GM23248 (cell line): ENCODE results near the gene GABBR2. TPM values are rescaled to one million over a fixed set of nuclear protein-coding genes. Genes with fewer than 3 reads are reported as not detected.
A peak's percentile ranks its signal among the peaks of the same experiment; 100 is the strongest.

ENCODE experiments used
- DNase-seq: peaks from one replicate; pipeline ENCODE4 v3.0.0-alpha.2; 2015
- H2AFZ ChIP-seq: fragments of 200-600 bp; sonication (generic); 2 replicates; pipeline ENCODE4 v1.6.1; 2016; ENCODE audit warnings: antibody characterized with exemption
- H3F3A ChIP-seq: fragments of 200-600 bp; sonication (generic); 2 replicates; pipeline ENCODE4 v1.6.1; 2016; ENCODE audit warnings: mild to moderate bottlenecking, antibody characterized with exemption, mixed run types; ENCODE audit not compliant: insufficient read depth
- H3K27ac ChIP-seq: fragments of 200-600 bp; sonication (generic); 2 replicates; pipeline ENCODE4 v1.5.1; 2016; ENCODE audit warnings: mild to moderate bottlenecking
- H3K27me3 ChIP-seq: fragments of 200-600 bp; sonication (generic); replicated peaks from 2 replicates; pipeline ENCODE4 v1.6.1; 2016; ENCODE audit warnings: mild to moderate bottlenecking; ENCODE audit not compliant: insufficient read depth
- H3K36me3 ChIP-seq: fragments of 200-600 bp; sonication (generic); 2 replicates; pipeline ENCODE4 v1.6.1; 2016; ENCODE audit warnings: low read depth, mild to moderate bottlenecking
- H3K4me1 ChIP-seq: fragments of 200-600 bp; sonication (generic); 2 replicates; pipeline ENCODE4 v1.6.1; 2016; ENCODE audit warnings: mild to moderate bottlenecking; ENCODE audit not compliant: insufficient read depth
- H3K4me2 ChIP-seq: fragments of 200-600 bp; sonication (generic); one replicate; pipeline ENCODE4 v1.6.1; 2016; ENCODE audit warnings: mild to moderate bottlenecking; ENCODE audit not compliant: unreplicated experiment
- H3K4me3 ChIP-seq: fragments of 200-600 bp; sonication (generic); 2 replicates; pipeline ENCODE4 v1.5.1; 2016; ENCODE audit warnings: mild to moderate bottlenecking
- H3K79me2 ChIP-seq: fragments of 200-600 bp; sonication (generic); 2 replicates; pipeline ENCODE4 v1.6.1; 2016; ENCODE audit warnings: mild to moderate bottlenecking; ENCODE audit not compliant: insufficient read depth
- H3K9ac ChIP-seq: fragments of 200-600 bp; sonication (generic); 2 replicates; pipeline ENCODE4 v1.6.1; 2016; ENCODE audit warnings: mild to moderate bottlenecking
- H3K9me2 ChIP-seq: fragments of 200-600 bp; sonication (generic); 2 replicates; pipeline ENCODE4 v1.6.1; 2016; ENCODE audit warnings: mixed run types, mild to moderate bottlenecking, moderate library complexity; ENCODE audit not compliant: insufficient read depth
- H3K9me3 ChIP-seq: fragments of 200-600 bp; sonication (generic); one replicate; pipeline ENCODE4 v1.6.1; 2017; ENCODE audit warnings: low read depth
- H4K20me1 ChIP-seq: fragments of 200-600 bp; sonication (generic); 2 replicates; pipeline ENCODE4 v1.6.0; 2016; ENCODE audit not compliant: insufficient read depth
- EZH2 ChIP-seq: fragments of 200-600 bp; sonication (generic); IDR thresholded peaks from 2 replicates; pipeline ENCODE4 v1.6.1; 2018; ENCODE audit warnings: antibody characterized with exemption, mild to moderate bottlenecking; ENCODE audit not compliant: insufficient read depth, poor library complexity, severe bottlenecking
- EZH2phosphoT487 ChIP-seq: fragments of 200-600 bp; sonication (generic); IDR thresholded peaks from 2 replicates; pipeline ENCODE4 v1.6.1; 2018; ENCODE audit warnings: antibody characterized with exemption, moderate library complexity, mild to moderate bottlenecking, low read depth; ENCODE audit not compliant: insufficient read depth
- WGBS, 2 experiments: methylation state at CpG; one replicate each; pipeline ENCODE4 v1.1.6; 2015 to 2017; ENCODE audit warnings: low lambda C conversion rate in 2 of 2, low coverage in 1 of 2; ENCODE audit errors: missing lambda C conversion rate in 2 of 2; 5-methylcytosine and 5-hydroxymethylcytosine counted together
- in situ Hi-C: fragments of 300-500 bp; cut with MboI; formaldehyde crosslinking; loops from 2 replicates; pipeline ENCODE4 v1.15.0; 2020
- polyA plus RNA-seq: library from polyadenylated mRNA; unstranded; fragments of >200 nt; fragmentation: Nextera tagmentation; extraction: Ambion mirVana; gene quantifications from 2 replicates; pipeline ENCODE4 v1.2.1, GENCODE V29; 2016
- total RNA-seq: library from RNA; depleted of rRNA; stranded (reverse); fragments of >200 nt; shearing (Covaris generic); gene quantifications from 2 replicates; pipeline ENCODE4 v1.2.3, GENCODE V29; 2014

GABBR2 gene
- total and polyA plus RNA-seq, 2 experiments from 2014 or later, result 7.5 to 13.4 TPM

GRCh38 chr9:98369471-98369870 lies 339.3 kb downstream of the GABBR2 start:
- Histone ChIP-seq H3K4me3 (no peak overlapping the region), H3K9ac (no peak overlapping the region), H3K27ac (no peak overlapping the region), H3K4me1 (peaks cover 19% of the 10 kb centered on the region), H3K4me2 (no peak overlapping the region), H4K20me1 (no peaks in the 10 kb centered on the region), H2AFZ (no peak overlapping the region), H3K27me3 (no peaks in the 10 kb centered on the region), H3K79me2 (no peaks in the 10 kb centered on the region), H3K9me2 (no peaks in the 10 kb centered on the region), H3F3A (peaks cover 12% of the 10 kb centered on the region), H3K36me3 (no peaks in the 10 kb centered on the region), H3K9me3 (no peaks in the 10 kb centered on the region)
- TF ChIP-seq EZH2, result no peak
- TF ChIP-seq EZH2phosphoT487, result no peak
- in situ Hi-C loops, result no loop called here
- no peak for DNase-seq
- 69 to 78% methylated on average over 2 of the region's 2 CpGs for WGBS, 2 experiments

GRCh38 chr9:98369066-98369425 lies 339.7 kb downstream of the GABBR2 start:
- TF ChIP-seq EZH2 (no peak), EZH2phosphoT487 (no peak)
- Histone ChIP-seq H3K4me1 (peaks cover 14% of the 10 kb centered on the region), H4K20me1 (no peaks in the 10 kb centered on the region), H2AFZ (no peak overlapping the region), H3K79me2 (no peaks in the 10 kb centered on the region), H3K9ac (no peak overlapping the region), H3K27me3 (no peaks in the 10 kb centered on the region), H3K4me3 (no peak overlapping the region), H3K27ac (no peak overlapping the region), H3K9me2 (no peaks in the 10 kb centered on the region), H3K4me2 (no peak overlapping the region), H3K36me3 (no peaks in the 10 kb centered on the region), H3K9me3 (no peaks in the 10 kb centered on the region), H3F3A (peaks cover 7% of the 10 kb centered on the region)
- in situ Hi-C loops, result no loop called here
- 70 to 76% methylated on average over 6 of the region's 6 CpGs for WGBS, 2 experiments
- no peak for DNase-seq

DNA sequence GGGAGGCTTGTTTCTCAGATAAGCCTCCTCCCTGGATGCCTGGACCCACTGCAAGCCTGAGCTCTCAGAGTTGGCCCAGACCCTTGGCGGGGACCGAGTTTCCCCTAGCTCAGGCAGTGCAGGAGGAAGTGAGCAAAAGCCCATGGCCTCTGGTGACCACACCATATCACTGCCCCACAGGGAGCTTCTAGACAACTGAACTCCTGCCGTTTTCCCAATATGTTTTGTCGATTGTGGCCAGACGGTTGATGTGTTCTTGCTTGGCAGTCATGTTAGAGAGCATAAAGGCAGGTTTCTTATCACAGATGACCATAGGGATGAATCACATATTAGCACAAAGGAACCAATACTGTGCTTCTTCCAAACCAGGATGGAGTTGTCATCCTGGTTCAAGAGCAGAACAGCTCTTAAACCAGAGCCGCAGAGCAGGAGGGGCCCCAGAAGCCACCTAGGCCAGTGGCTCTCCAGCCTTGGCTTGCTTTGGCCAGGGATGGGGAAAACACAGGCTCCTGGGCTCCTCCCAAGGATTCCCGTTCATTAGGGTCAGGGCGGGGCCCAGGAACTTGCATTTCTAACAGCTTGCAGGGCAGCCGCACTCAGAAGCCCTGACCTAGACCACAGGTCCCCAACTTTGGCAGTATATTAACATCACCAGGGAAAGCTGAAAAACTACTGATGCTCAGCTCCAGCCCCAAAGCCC lies 340.2 kb downstream of the GABBR2 start:
- H3F3A ChIP-seq, result 0 out of 2 replicates have a peak, but pooled peaks cover 4% of the 10 kb centered on the region
- H3K9me2 ChIP-seq, result no peaks in the 10 kb centered on the region
- peaks cover 9% of the 10 kb centered on the region for H3K4me1 ChIP-seq
- no peak overlapping the region for H3K9ac ChIP-seq
- WGBS, 2 experiments, result 70 to 77% methylated on average over 9 of the region's 9 CpGs
- H4K20me1 ChIP-seq, result no peaks in the 10 kb centered on the region
- no peak overlapping the region for H3K27ac ChIP-seq
- no peaks in the 10 kb centered on the region for H3K79me2 ChIP-seq
- no peaks in the 10 kb centered on the region for H3K9me3 ChIP-seq
- H2AFZ ChIP-seq, result no peak overlapping the region
- H3K4me3 ChIP-seq, result no peak overlapping the region
- no peak overlapping the region for H3K4me2 ChIP-seq
- no peaks in the 10 kb centered on the region for H3K27me3 ChIP-seq
- TF ChIP-seq EZH2 (no peak), EZH2phosphoT487 (no peak)
- peak; percentile 20 for DNase-seq
- H3K36me3 ChIP-seq, result no peaks in the 10 kb centered on the region
- in situ Hi-C loops, result no loop called here

DNA sequence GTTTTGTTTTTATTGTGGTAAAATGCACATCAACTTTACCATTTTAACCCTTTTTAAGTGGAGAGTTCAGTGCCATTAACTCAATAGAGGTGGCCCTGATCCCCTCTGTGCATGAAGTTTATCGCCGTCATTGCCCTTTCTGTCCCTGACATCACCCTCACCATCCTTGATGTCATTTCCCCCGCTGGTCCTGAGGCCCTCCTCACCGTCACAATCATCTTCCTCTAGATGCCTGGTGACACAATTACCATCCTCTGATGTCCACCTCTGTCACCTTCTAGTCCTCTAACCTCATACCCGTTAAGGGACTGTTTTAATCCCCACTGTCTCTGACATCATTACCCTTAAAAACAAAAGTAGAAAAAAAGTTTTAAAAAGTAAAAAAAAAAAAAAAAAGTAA lies 340.8 kb downstream of the GABBR2 start:
- Histone ChIP-seq H3K79me2 (no peaks in the 10 kb centered on the region), H3F3A (no peaks in the 10 kb centered on the region), H3K9me2 (no peaks in the 10 kb centered on the region), H3K9me3 (no peaks in the 10 kb centered on the region), H3K4me1 (peaks cover 3% of the 10 kb centered on the region; the same call in 1 of the 2 replicates), H3K36me3 (no peaks in the 10 kb centered on the region), H3K4me2 (no peak overlapping the region), H4K20me1 (no peaks in the 10 kb centered on the region), H3K9ac (no peak overlapping the region), H2AFZ (no peak overlapping the region), H3K27me3 (no peaks in the 10 kb centered on the region), H3K4me3 (no peak overlapping the region), H3K27ac (no peak overlapping the region)
- TF ChIP-seq EZH2phosphoT487, result no peak
- no peak for TF ChIP-seq EZH2
- in situ Hi-C loops, result no loop called here
- no peak for DNase-seq
- 83 to 90% methylated on average over 5 of the region's 5 CpGs for WGBS, 2 experiments

- H3F3A ChIP-seq, result no peaks in the 10 kb centered on the region
- H3K36me3 ChIP-seq, result no peaks in the 10 kb centered on the region
- in situ Hi-C loops, result no loop called here
- no peak for TF ChIP-seq EZH2phosphoT487
- no peak for TF ChIP-seq EZH2
- peak; percentile 22 for DNase-seq
- H3K9me2 ChIP-seq, result no peaks in the 10 kb centered on the region
- no peak overlapping the region for H3K4me2 ChIP-seq
- H3K4me3 ChIP-seq, result no peak overlapping the region
- H3K9ac ChIP-seq, result no peak overlapping the region
- no peak overlapping the region for H3K27ac ChIP-seq
- 58 to 59% methylated on average over 5 of the region's 5 CpGs for WGBS, 2 experiments
- H3K9me3 ChIP-seq, result no peaks in the 10 kb centered on the region
- no peak overlapping the region for H2AFZ ChIP-seq
- no peaks in the 10 kb centered on the region for H3K4me1 ChIP-seq
- no peaks in the 10 kb centered on the region for H4K20me1 ChIP-seq
- H3K27me3 ChIP-seq, result no peaks in the 10 kb centered on the region
- H3K79me2 ChIP-seq, result no peaks in the 10 kb centered on the region
These were observed 341.3 kb downstream of the GABBR2 start for GRCh38 chr9:98367371-98367900.
